ENCODE results near the gene BDKRB2. TPM values are rescaled to one million over a fixed set of nuclear protein-coding genes. Genes with fewer than 3 reads are reported as not detected.
"Not testable (repeated sequence)": the region's sequence is repeated elsewhere in the genome, so short reads cannot be mapped to it uniquely, and the experiment has no call there.

The BDKRB2 gene
- total and polyA plus RNA-seq, 8 donors: 3.5 to 14.2 (median 6.1) TPM; not detected in 1

DNA sequence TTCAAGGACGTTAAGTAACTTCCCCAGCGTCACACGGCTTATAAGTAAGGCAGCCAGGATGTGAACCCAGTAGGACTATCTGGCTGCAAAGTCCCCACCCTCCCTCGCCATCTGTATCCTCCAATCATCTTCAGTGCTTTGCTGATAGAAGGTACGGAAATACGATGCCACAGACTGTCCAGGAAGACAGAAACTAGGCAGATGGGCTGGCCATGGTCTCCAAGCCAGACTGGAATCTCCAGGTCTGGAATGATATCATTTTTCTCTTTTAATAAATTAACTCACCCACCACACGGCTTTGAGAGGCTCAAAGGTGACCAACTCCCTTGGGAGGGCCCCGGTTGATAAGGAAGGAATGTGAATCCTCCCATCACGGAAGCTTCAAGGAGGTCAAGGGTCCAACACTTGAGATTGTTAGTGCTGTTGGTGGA, 35.1 kb downstream of the BDKRB2 start:
- TF ChIP-seq EP300 (IDR thresholded peaks at IDR 0.05) (no peak), CTCF (IDR thresholded peaks at IDR 0.05) (no peak), POLR2AphosphoS5 (IDR thresholded peaks at IDR 0.05) (no peak)
- WGBS, 5 donors: 44 to 67% (median 57%) methylated on average over 9 of the region's 9 CpGs
- intact Hi-C loops (cut with DNase I; ENCODE audit: low total_unique reads): no loop called here
- peak in 1 of 2 donors; percentile 66 for DNase-seq
- Histone ChIP-seq H3K9me3 (no peaks in the 10 kb centered on the region), H3K4me3 (no peak overlapping the region), H3K36me3 (peaks cover 0 to 51% (median 27%) of the 10 kb centered on the region in 4 donors), H3K27ac (no peak overlapping the region), H3K4me1 (peaks cover 0 to under 1% (median 0%) of the 10 kb centered on the region in 4 donors), H3K27me3 (peaks cover 0 to 6% (median 0%) of the 10 kb centered on the region in 3 donors)

- Histone ChIP-seq H3K27me3 (peaks cover 0 to 6% (median 0%) of the 10 kb centered on the region in 3 donors), H3K27ac (no peak overlapping the region), H3K4me1 (no peaks in the 10 kb centered on the region), H3K4me3 (no peak overlapping the region), H3K36me3 (peaks cover 0 to 51% (median 27%) of the 10 kb centered on the region in 4 donors), H3K9me3 (no peaks in the 10 kb centered on the region)
- WGBS, 5 donors: 89 to 96% (median 94%) methylated on average over 18 of the region's 18 CpGs
- intact Hi-C loops (cut with DNase I; ENCODE audit: low total_unique reads): no loop called here
- DNase-seq: no peak
- TF ChIP-seq CTCF (IDR thresholded peaks at IDR 0.05) (no peak), EP300 (IDR thresholded peaks at IDR 0.05) (no peak), POLR2AphosphoS5 (IDR thresholded peaks at IDR 0.05) (no peak), POLR2A (IDR thresholded peaks at IDR 0.05) (no peak)
Observed at GRCh38 chr14:96240641-96241040, 36.0 kb downstream of the BDKRB2 start.

GRCh38 chr14:96242126-96242525, 37.5 kb downstream of the BDKRB2 start:
- no peaks in the 10 kb centered on the region for H3K9me3 ChIP-seq
- H3K27ac ChIP-seq: no peak overlapping the region
- no peak overlapping the region for H3K4me3 ChIP-seq
- no peaks in the 10 kb centered on the region for H3K4me1 ChIP-seq
- no peak for DNase-seq
- peaks cover 0 to 49% (median 27%) of the 10 kb centered on the region in 4 donors for H3K36me3 ChIP-seq
- H3K27me3 ChIP-seq: peaks cover 0 to 6% (median 0%) of the 10 kb centered on the region in 3 donors
- intact Hi-C loops (cut with DNase I; ENCODE audit: low total_unique reads): no loop called here
- no peak for TF ChIP-seq POLR2A (IDR thresholded peaks at IDR 0.05)
- TF ChIP-seq EP300 (IDR thresholded peaks at IDR 0.05): no peak
- TF ChIP-seq CTCF (IDR thresholded peaks at IDR 0.05): no peak
- no peak for TF ChIP-seq POLR2AphosphoS5 (IDR thresholded peaks at IDR 0.05)
- WGBS, 5 donors: 85 to 93% (median 91%) methylated on average over 10 of the region's 10 CpGs

DNA sequence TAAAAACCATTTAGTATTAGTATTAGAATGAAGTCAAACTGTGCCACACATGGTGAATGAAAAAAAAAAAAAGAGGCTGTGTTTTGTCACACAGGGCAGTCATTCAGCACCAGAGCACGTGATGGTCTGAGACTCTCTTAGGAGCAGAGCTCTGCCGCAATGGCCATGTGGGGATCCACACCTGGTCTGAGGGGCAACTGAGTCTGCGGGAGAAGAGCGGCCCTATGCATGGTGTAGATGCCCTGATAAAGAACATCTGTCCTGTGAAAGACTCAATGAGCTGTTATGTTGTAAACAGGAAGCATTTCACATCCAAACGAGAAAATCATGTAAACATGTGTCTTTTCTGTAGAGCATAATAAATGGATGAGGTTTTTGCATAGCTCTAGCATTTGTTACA, 39.1 kb downstream of the BDKRB2 start:
- Histone ChIP-seq H3K4me1 (no peaks in the 10 kb centered on the region), H3K36me3 (peaks cover 0 to 32% (median 18%) of the 10 kb centered on the region in 4 donors), H3K27ac (no peak overlapping the region), H3K9me3 (no peaks in the 10 kb centered on the region), H3K4me3 (no peak overlapping the region), H3K27me3 (peaks cover 0 to 2% (median 0%) of the 10 kb centered on the region in 3 donors)
- no peak for DNase-seq
- TF ChIP-seq POLR2AphosphoS5 (IDR thresholded peaks at IDR 0.05): no peak
- TF ChIP-seq POLR2A (IDR thresholded peaks at IDR 0.05): no peak
- no peak for TF ChIP-seq EP300 (IDR thresholded peaks at IDR 0.05)
- TF ChIP-seq CTCF (IDR thresholded peaks at IDR 0.05): no peak
- WGBS, 5 donors: 57 to 70% (median 61%) methylated on average over 5 of the region's 5 CpGs
- intact Hi-C loops (cut with DNase I; ENCODE audit: low total_unique reads): no loop called here

DNA sequence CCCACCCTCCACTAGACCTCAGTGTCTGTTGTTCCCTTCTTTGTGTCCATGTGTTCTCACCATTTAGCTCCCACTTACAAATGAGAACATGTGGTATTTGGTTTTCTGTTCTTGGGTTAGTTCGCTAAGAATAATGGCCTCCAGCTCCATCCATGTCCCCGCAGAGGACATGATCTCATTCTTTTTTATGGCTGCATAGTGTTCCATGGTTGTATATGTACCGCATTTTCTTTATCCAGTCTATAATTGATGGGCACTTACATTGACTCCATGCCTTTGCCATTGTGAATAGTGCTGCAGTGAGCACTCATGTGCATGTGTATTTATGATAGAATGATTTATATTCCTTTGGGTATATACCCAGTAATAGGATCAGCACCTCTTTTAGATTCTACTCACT, 40.4 kb downstream of the BDKRB2 start:
- H3K27ac ChIP-seq; H3K27me3 ChIP-seq; H3K4me3 ChIP-seq; H3K9me3 ChIP-seq; intact Hi-C loops (cut with DNase I; ENCODE audit: low total_unique reads); DNase-seq; H3K4me1 ChIP-seq: not testable (repeated sequence)
- WGBS, 5 donors: 91 to 97% (median 94%) methylated on average over 3 of the region's 3 CpGs
- peaks cover 0 to 20% (median 18%) of the 10 kb centered on the region in 4 donors for H3K36me3 ChIP-seq
